ENCODE data around the gene SYTL4. TPM values are rescaled to one million over a fixed set of nuclear protein-coding genes. Genes with fewer than 3 reads are reported as not detected.

SYTL4 gene
- total RNA-seq, 1 donor from 2014 or later: 11.4 TPM

DNA sequence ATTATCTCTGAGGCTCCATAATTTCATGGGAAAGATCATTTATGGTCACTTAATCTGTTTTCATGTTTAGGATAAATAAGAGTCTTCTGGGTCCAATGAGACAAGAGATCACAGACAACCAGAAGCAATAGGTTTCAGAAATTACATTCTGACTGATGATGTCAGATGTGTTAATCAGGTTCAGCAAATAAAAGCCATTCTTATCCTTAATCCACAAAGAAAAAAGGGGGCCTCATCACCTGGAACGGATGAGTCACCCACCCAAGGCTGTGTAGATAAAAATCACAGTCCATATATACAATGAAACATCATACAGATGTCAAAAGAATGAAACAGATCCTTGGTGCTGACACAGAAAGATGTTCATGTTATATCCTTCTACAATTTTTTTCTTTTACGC lies 36.6 kb downstream of the SYTL4 start:
- DNase-seq (ENCODE audit: low spot score): no peak

DNA sequence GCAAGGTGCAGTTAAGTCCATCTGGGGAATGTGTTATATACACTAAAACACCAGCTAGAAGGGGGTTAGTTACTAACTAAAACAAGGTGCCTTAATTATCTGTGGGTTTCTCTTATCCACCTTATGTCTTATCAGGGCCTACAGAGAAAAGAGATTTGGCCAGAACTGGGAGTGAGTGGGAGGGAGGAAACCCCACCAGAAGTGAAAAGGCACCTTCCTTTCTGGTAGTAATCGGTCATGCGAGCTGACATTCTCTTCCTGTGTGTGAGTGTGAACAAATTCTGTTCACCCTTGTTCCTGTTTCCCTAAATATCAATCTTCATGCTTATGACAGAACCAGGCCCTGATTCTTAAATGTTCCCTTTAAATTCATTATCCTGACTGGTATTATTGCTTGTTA lies 44.4 kb downstream of the SYTL4 start:
- DNase-seq (ENCODE audit: low spot score): no peak

DNA sequence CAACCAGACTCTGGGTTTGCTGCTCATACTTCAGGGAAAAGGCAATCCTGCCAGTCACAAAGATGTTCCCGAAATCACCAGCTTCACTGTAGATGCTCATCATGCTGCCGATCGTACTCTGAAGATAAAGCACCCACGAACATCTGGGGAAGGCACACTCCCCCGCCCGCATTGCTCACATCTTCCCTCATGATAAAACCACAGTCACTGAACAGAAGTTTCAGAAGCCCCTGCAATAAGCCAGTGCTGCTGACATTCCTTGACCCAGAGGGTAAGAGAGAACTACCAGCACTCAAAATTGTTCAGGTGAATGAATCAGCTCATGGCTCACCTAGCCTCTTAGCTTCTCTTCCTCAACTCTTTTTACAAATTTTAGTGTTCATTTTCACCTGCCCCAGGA lies 44.8 kb downstream of the SYTL4 start:
- DNase-seq (ENCODE audit: low spot score): no peak

DNA sequence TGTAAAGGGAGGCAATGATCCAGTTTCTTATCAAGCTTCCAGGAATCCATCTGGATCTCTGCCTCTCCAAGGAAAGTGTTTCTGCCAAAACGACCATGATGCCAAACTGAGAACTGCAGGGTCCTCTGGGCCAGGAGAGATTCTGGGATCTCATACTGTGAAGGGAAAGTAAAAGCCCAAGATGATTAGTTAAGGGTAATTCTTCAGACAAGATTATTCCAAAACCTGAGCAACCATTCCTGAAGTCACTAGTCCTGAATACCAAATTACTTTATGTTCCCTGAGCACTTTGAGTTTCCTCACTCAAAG lies 46.0 kb downstream of the SYTL4 start:
- DNase-seq (ENCODE audit: low spot score): no peak

DNA sequence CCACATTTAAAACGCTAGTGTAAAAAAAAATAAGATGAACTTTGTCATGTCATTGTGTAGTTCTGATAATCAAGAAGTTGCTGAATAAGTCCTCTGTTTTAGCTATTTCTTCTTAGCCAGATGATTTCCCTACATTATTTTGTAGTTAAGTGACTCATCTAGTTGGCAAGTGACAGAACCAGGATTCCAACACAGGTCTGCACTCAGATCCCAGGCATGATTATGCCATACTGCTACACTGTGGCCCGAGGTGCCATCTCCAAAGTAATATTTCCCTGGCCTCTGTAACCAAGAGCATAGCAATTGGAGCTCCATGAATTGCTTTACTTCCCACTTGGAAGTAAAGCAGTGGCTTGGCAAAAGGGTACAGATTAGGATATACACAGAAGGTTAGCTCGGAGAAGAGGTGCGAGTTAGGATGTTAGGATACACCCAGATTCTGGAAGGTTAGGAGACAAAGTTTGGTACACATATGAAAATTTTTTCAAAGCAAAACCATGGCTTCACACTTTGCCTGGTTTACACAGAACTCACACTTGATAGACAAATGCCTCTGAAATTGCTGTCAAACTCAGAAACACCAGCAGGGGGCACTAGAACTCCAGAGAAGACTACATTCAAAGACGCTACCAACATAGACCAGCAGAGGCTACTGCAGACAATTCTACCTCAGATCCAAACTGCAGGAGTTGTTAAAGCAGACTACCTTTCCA lies 46.5 kb downstream of the SYTL4 start:
- peak; percentile 75 for DNase-seq (ENCODE audit: low spot score)

DNA sequence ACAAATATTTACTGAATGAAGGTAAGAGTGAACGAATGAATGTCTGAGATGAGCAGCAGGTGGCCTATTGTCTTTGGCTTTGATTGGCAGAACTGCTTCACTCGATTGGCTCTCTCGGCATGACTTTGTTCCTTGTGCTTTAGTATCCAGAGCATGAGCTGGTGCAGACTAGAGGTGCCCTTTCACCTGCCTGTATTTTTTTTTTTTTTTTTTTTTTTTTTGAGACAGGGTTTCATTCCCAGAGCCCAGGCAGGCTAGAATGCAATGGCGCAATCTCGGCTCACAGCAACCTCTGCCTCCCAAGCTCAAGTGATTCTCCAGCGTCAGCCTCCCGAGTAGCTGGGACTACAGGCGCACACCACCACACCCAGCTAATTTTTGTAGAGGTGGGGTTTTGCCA lies 49.0 kb downstream of the SYTL4 start:
- DNase-seq (ENCODE audit: low spot score): no peak

DNA sequence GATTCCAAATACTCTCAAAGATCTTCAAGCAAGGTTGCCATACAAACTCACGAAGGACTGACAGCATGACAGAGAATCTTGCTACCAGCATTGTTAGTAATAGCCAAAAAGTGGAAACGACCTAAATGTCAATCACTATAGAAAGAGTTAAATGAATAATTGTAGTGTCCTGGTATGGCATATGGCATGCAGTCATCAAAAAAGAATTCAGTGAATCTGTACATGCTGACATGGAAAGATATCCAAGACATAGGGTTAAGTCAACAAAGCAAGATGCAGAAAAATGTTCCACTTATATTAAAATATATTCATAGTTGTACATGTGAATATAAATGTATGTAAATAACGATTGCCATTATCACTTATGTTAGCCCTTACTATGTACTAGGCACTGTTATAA lies 50.3 kb downstream of the SYTL4 start:
- no peak for DNase-seq (ENCODE audit: low spot score)

DNA sequence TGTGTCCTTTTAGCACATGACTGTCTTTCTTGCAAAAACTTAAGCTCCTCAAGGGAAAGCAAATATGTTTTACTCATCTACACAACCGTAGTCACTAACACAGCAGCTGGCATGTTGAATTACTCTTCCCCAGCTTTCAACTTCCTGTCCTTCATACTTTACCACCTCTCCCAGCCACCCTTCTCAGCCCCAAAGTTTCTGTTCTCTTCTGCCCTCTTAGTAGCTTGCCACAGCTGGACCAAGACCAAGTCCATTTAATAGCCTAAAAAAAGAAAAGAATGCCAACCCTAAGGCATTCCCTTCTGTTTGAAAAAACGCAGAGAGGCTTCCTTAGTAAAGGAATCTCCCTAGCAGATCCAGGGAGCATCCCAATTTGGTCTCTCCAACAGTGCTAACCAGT lies 51.2 kb downstream of the SYTL4 start:
- DNase-seq (ENCODE audit: low spot score): no peak

DNA sequence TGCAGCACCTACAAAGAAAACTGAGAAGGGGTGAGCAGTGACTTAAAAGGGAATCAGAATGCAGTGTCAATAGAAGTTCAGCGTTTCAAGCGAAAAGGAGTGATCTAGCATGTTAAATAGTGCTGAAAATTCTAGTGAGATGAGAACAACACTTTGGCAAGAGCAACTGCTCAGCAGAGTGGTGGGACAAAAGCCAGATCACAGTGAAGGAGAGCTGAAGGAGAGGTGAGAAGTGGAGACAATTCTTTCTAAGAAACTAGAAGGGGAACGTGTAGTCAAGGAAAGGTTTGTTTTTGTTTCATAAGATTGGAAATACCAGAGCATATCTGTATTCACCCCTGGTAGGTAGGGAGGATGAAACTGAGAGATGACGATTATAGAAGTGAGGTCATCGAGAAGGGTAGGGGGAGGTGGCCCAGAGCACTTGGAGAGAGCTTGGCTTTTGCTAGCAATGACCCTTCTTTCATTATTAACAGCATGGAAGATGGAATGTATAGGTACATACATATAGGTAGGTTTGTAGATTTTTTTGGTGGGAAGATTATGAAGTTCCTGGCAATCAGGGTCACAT lies 54.2 kb downstream of the SYTL4 start:
- no peak for DNase-seq (ENCODE audit: low spot score)

DNA sequence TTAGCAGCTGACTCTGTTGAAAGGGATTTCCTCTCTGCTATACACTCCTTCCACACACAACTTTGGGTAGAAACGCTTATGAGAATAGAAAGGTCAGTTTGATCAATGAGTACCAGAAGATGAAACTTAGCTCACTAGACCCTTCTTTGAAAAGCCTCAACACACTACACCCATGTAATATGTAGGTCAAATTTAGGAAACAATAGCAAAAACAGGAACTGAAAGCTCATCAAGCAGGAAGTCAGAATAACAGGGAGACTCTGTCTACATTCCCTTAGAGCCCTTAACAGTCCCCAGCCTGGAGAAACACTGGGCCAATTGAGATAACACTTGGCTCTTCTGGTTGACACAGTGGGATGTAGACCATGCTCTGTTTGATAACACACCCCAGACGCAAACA lies 57.2 kb downstream of the SYTL4 start:
- DNase-seq (ENCODE audit: low spot score): no peak

DNA sequence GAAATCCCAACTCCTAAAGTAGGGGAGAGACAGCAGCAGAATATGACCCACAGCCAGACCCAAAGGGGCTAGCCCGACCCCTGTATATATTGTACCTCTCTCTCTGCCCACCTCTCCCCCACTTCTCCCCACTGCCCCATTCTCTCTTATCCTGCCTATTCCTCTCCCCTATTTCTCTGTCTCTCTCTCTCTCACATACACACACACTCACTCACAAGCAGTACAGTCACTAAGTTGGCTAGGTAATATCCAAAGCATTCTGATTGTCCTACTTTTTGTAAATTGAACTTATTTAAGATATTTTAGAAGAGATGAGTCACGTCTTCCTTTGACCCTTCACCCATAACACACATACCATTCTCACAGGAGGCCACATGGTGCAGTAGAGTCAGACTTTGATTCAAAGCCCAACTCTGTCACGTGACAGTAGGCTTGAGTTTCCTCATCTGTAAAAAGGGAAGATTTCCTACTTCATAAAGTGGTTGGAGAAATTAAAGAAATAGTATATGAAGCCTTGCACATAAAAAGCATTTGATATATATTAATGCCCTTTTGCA lies 58.4 kb downstream of the SYTL4 start:
- no peak for DNase-seq (ENCODE audit: low spot score)

DNA sequence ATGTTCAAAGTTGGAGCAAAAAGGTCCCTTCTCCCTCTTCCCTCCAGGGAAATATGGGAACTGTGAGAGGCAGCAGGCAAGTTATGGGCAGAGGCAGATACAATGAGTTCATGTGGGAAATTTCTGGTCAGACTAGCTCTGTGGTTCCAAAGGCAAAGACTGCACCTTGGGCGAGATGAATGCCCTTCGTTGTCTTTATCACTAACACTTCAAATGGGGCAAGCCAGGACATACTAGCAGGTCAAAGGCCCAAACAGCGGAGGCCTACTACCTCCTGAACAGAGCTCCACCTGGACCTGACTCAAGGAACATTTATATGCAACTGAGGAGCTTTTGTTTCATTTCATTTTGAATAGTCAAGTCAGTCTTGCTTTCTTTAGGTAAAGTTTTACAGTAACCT lies 59.0 kb downstream of the SYTL4 start:
- no peak for DNase-seq (ENCODE audit: low spot score)

DNA sequence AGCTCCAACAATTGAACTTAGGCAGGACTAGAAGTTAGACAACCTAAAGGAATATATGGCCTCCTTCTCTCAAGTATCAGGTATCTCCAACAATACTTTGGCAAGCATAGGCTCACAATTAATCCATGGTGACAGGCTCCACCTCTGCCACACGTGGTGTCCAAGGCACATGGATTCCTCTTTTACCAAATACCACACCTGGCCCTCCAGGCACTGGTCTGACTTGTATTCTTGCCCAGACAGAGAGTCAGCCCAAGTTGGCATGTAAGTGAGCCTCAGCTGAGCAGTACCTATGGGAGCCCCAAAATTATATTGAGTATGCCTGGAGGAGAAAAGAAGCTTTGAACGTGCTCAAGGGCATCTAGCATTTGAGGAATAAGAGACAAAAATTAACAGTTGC lies 68.3 kb downstream of the SYTL4 start:
- DNase-seq (ENCODE audit: low spot score): no peak

DNA sequence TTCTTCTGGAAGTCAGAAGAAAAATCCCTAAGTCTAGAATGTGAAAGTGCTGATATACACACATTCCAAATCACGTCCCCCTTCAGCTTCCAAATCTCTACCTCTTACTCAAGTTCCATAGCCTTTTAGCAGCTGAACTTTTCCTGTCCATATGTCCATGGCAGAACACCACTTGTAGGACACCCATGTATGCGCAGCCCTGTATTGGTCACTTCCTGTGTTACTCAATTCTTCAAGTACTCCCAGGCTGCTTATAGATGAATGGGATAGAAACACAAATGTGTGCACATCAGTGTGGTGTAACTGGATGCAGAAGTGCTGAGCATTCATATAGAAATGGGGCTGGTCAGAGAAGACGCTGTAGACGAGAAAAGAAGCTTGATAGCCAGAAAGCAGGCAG lies 69.1 kb downstream of the SYTL4 start:
- no peak for DNase-seq (ENCODE audit: low spot score)

DNA sequence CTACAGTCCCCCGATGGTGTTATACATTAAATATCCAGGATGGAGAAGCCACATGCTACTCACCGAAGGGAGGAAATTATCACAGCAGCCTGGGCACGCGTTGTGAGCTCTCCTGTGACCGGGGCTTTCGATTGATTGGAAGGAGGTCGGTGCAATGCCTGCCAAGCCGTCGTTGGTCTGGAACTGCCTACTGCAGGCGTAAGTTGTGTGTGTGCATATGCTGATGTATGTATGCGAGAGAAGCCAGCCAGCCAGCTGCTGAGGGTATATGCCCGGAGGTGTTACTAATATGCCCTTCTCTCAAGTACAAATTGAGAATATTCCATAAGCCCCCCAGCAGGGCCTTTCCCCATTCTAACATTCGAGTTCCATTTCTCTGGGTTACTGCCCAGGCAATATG lies 69.8 kb downstream of the SYTL4 start:
- no peak for DNase-seq (ENCODE audit: low spot score)

DNA sequence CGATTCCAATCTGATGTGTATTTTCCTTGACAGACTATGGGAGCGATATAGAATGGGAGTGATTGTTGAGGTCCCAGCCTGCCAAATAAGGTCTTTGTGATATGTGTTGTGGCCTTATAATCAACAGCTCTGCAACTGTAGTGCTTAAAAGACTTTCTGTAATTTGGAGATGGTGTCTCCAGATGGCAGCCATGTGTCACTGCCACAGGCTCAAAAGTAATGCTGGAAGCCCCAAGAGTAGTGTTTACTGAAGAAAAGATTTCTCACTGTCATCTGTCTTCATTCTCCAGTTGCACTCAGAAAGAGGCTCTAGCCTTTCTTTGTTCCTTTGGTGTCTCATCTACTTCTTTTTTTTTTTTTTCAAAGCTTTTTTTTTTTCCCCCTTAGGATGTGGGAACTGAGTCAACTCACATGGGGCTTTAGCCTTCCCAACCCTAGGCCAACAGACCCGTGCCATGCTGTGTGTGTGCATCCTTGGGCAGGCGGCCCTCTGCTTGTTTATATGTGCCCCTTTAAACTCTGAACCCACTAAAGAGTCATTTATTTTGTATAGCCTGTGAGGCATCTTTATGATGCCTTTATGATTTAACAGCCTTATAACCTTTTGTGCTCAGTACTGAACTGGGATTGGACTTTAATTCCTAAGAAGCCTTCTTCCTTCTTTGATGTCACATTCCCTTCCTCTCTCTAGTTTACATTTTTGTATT lies 72.3 kb downstream of the SYTL4 start:
- DNase-seq (ENCODE audit: low spot score): no peak

DNA sequence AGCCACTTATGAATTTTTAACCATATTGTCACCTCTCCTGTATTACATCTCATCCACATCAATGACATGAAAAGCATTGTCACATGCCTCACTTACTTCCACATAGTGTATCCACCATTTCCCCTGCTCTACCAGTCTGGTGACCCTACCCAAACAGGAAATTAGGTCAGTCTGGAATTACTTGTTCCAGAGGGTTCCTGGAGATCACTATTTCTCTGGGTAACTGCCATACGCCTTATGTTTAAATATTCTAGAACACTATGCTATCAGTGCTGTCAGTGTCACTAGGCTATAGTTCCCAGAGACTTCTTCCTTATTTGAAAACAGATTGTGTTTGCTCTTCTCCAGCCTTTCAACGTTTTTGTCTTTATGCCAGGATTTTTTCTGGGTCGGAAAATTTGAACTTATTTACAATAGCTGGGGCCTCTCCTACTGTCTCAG lies 73.0 kb downstream of the SYTL4 start:
- DNase-seq (ENCODE audit: low spot score): no peak

DNA sequence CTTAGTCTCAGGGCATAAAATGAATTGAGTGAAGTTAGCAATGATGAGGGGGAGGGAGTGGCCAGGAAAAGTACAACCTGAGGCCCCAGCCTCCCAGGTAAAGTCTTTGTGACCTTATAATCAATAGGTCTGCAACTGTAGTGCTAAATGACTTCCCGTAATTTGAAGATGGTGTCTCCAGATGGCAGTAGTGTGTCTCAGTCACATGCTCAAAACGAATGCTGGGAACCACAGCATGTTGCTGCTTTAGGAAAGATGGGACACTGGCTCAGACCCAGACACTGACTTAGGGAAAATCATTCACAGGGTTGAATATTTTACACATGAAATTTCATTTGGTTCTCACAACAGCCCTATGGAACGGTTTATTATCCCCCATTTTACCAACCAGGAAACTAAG lies 77.7 kb downstream of the SYTL4 start:
- DNase-seq (ENCODE audit: low spot score): no peak

DNA sequence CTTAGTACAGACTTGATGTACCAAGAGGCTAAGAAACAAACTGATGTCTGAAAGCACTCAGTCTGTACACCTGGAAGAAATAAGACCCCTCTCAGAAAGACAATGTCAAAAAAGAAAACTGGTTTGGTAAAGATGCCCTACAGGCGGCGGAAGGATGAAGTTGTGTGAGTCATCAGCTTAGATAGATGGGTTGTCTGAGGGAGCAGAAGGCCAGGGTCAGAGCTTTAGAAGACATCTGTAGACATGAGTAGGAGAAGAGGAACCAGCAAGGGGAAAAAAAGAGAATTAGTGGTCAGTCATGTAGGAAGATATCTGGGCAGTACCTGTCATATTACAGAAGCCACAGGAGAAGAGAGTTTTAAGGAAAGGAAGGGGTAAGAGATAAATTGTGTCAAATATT lies 79.7 kb downstream of the SYTL4 start:
- no peak for DNase-seq (ENCODE audit: low spot score)

DNA sequence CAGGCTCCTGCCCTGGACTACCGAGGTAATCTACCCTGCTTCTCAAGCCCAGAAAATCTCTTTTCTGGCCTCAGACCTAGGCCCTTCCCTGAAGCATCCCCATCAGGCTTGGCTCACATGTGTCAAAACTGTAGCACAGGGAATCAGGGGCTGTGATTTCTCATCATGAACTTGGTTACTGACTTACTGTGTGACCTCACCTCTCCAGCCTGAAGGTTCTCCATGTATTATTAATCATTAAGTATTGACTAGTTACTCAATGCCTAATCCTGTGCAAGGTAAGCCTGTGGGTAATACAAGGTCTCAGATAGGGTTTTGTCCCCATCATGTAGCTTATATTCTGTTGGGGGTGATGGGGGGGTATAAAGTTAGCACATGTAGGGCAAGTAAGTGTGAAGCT lies 81.1 kb downstream of the SYTL4 start:
- no peak for DNase-seq (ENCODE audit: low spot score)

DNA sequence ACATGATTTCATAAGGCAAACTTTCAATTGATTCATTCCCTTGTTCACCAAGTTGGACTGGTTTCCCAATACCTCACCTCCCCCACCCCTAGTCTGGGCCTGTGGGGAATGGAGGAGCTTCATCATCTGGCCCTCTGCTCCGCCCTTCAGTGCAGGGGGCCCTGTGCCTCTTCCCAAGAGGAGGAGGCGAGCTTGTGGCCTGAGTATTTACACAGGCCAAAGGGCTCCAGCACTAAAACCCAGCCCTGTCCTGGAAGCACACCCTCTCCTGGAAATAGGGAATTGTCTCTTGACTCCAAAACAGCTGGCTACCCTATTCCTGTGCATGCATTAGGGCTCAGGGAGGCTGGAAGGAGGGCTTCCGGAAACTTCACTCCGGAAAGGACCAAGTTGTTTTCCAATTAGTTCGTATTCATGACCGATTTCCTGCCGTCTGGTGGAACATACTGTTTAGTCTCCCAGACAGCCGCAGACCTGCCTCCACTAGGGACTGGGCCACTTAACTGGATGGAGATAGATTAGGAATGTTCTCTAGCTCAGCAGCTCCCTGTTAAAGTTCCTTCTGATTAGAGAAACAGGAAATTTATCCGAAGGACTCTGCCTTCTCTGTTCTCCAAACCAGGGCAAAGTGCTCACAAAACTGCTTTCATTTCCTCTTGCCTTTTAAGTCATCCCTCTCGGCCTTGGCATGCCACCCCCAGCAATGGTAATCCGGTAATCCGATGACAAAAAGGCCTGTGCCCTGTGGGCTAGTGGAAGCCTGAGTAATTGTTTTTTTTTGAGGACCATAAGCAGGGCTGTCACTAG lies 82.2 kb downstream of the SYTL4 start:
- DNase-seq (ENCODE audit: low spot score): peak; percentile 69

Measured in ureter (tissue), 1 donor.